ENCODE results near the gene RTF1.
"Not testable (repeated sequence)": the region's sequence is repeated elsewhere in the genome, so short reads cannot be mapped to it uniquely, and the experiment has no call there.

The RTF1 gene

GRCh38 chr15:41416742-41417417, at the start of gene RTF1:
TSS of gene RTF1 (plus strand) at chr15:41417095. CDS start at chr15:41417116, 21 bp downstream.
- DNase-seq: peak; percentile 94

DNA sequence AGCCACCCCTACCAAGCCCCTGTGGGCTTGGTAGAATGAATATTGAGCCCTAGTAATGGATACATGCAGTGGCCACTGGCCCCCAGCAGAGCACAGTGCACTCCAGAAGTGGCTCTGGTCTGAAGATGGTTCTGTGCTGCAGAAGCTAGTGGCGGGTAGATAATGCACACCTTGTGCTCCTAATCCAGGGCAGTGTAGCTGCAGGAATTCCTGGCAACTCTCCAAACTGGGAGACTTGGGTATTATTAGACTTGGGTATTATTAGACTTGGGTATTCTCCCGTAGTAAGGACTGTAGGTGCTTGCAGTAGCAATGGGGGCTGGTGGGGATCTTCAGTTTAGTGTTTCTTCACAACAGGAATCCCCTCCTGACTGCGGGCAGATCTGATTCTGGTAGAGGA, 49.5 kb upstream of the RTF1 start:
- DNase-seq: peak; percentile 42

DNA sequence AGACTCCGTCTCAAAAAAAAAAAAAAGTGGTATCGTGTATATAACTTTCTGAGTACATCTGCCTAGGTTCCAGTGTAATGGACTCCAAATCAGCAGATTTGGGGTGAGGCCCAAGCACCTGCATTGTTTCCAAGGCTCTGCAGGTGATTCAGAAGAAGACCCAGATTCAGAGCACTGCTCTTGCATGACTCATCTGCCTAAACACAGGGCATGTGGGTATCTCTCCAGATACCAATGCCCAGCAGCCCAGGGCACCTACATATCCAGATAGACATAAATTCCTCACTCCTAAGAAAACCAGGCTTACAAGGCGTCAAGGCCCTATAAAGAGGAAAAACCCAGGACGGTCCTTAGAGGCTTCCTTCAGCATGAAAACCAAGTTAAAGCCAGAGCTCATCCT, 38.9 kb upstream of the RTF1 start:
- DNase-seq: no peak

DNA sequence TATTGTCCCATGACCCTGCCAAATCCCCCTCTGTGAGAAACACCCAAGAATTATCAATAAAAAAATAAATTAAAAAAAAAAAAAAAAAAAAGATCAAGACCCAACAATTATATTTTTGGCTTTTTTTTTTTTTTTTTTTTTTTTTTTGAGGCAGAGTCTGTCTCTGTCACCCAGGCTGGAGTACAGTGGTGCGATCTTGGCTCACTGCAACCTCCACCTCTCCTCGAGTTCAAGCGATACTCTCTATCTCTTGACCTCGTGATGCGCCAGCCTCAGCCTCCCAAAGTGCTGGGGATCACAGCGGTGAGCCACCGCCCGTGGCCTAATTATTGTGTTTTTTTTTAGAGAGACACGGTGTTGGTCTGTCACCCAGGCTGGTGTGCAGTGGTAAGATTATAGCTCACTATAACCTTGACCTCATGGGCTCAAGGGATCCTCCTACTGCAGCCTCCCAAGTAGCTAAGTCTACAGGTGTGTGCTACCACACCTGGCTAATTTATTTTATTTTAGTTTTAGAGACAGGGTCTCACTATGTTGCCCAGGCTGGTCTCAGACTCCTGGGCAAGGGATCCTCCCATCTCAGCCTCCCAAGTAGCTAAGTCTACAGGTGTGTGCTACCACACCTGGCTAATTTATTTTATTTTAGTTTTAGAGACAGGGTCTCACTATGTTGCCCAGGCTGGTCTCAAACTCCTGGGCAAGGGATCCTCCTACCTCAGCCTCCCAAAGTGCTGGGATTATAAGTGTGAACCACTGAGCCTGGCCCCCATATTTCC, 32.7 kb upstream of the RTF1 start:
- DNase-seq: peak; percentile 29

- no peak for DNase-seq
Observed at GRCh38 chr15:41387646-41388045, 29.2 kb upstream of the RTF1 start.

DNA sequence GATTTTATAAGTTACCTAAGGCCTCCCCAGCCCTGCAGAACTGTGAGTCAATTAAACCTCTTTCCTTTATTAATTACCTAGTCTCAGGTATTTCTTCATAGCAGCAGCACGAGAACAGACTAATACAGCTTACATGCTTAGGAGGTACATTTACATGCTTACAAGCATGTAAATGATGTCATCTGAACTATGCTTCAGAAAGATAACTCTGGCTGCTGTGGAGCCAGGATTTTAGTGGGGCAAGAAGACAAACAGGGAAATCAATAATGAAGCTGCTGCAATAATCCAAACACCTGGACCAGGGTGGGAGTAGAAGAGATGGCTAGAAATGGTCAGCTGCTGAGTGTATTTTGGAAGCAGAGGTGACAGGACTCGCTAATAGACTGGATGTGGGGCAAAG, 24.2 kb upstream of the RTF1 start:
- DNase-seq: no peak

DNA sequence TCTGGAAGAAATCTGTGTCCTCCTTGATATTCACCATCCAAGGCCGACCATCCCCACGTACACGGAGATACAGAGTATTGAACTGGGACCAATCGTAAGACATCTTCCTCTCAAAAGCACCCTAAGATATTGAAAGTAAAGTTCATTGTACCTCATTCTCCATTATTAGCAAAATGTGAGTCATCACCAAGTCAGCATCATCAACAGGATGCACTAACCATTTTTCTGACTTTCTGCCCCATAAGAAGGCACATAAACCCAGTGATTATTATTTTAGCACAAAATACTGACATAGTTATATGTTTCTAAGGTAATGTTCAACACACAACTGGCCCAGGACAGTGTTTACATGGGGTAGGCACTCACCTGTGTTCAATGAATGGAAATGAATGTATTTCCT, 22.0 kb upstream of the RTF1 start:
- no peak for DNase-seq

DNA sequence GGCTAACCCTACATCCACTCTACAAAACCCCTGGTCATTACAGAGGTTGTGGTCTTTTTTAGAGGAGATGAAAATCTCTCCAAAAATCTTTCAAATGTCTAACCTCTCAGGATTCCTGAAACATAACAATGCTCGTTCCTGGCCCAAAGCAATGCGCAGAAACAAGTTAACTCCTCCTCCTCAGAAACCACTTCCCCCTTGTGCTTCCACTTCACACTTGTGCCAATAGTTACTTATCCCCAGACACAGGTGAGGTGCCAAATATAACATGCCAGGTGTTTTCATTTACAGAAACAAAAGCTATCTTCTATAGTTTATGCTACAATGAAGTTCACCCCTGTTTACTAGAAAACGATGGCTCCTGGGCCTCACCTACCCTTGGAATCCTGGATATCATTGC, 20.8 kb upstream of the RTF1 start:
- DNase-seq: no peak

- DNase-seq: no peak
Observed at GRCh38 chr15:41401904-41402267, 15.0 kb upstream of the RTF1 start.

DNA sequence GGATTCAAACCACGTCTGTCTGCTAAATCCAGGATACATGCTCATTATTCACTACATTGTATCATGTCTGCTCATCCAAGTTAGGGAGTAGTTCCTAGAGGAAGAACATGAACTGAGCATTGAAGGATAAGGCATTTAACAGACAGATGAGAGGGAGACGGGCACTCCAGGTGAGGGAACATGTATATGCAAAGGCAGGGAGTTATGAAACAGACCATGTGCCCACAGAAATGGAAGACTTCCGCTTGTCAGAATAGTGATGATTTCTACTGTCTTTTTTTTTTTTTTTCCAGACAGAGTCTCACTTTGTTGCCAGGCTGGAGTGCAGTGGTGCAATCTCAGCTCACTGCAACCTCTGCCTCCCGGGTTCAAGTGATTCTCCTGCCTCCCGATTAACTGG, 9.6 kb upstream of the RTF1 start:
- DNase-seq: no peak

DNA sequence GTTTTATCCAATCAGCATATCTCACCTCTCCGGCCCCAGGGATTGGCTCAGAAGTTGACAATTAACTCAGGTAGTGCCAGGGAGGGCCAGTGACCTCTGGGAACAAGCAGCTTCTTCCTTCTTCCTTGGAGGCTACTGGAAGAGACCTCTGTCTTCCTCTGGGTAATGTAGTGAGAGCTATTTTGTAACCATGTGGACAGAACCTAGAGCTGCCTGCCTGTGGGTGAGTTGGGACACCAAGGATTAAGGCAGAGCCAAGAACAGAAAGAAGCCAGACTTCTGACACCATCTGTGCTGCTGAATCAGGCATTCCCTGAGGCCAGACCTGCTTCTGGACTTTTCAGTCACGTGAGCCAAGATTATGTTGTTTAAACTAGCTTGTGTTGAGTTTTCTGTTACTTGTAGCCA, 8.7 kb upstream of the RTF1 start:
- peak; percentile 89 for DNase-seq

GRCh38 chr15:41411031-41411430, 5.9 kb upstream of the RTF1 start:
- DNase-seq: no peak

GRCh38 chr15:41411441-41411840, 5.5 kb upstream of the RTF1 start:
- no peak for DNase-seq

DNA sequence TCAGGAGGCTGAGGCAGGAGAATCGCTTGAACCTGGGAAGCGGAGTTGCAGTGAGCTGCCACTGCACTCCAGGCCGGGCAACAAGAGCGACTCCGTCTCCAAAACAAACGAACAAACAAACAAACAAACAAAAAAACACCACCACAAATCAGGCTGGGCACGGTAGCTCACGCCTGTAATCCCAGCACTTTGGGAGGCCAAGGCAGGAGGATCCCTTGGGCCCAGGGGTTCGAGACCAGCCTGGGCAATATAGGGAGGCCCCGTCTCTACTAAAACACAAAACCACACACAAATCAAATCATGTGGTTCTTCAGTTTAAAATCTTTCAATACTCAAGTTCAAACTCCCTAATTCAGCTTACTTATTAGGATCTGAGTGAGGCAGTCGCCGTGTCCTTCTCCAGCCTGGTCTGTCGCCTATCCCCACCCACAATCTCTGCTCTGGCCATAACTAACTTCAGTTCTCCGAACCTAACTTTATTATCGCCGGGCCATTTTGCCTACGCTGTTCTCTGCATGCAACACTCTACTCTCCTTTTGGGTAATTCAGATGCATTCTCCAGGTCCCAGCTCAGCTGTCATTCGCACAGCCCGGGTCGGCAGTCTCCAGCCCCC, 660 bp upstream of the RTF1 start:
- no peak for DNase-seq

- peak; percentile 59 for DNase-seq
Observed at GRCh38 chr15:41417418-41418195, 712 bp downstream of the RTF1 start.

DNA sequence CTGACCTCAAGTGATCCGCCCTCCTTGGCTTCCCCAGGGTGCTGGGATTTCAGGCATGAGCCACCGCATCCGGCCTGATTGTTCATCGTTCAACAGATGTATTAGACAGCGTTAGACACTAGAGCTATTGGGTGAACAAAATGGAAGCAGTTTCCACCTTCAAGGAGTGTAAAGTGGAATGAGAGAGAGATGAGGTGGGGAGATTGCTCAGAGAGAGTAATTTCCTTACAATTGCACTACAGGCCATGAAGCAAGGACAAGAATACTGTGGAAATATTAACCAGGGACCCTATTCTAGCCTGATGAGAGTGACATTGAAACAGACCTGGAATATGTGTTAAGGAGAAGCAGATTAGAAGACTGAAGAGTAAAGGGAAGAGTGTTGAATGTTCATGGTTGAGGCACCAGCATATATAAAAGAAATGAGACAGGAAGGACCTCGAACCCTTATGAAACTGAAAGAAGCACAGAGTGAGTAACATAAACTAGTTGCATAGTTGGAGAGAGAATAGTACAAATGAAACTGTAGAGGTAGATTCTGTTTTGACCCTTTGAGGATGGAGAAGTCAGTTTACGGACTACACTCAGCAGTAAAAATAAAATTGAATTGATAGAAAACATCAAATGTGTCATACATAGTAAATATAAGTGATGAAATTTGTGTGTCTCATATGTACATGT, 7.2 kb downstream of the RTF1 start:
- DNase-seq: no peak

GRCh38 chr15:41424809-41425208, 7.9 kb downstream of the RTF1 start:
- DNase-seq: no peak

GRCh38 chr15:41425907-41426306, 9.0 kb downstream of the RTF1 start:
- not testable (repeated sequence) for DNase-seq

GRCh38 chr15:41429003-41429890, 12.4 kb downstream of the RTF1 start:
- no peak for DNase-seq

GRCh38 chr15:41435037-41435786, 18.3 kb downstream of the RTF1 start:
- no peak for DNase-seq

GRCh38 chr15:41437448-41437847, 20.6 kb downstream of the RTF1 start:
- no peak for DNase-seq

Measured in NCI-H82 (cell line).